ENCODE data around the gene THOP1.

THOP1 gene

DNA sequence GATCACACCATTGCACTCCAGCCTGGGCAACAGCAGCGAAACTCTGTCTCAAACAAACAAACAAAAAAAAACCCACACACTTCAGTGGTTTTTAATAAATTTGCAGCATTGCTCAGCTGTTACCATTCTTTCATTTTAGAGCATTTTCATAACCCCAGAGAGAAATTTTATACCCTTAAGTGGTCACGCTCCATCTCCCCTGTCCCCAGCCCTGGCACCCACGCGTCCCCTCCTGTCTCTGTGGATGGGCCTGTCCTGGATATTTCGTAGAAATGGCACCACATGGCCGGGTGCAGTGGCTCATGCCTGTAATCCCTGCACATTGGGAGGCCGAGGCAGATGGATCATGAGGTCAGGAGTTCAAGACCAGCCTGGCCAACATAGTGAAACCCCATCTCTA is 7.8 kb downstream of the THOP1 start:
- TF ChIP-seq, protein P1, sequence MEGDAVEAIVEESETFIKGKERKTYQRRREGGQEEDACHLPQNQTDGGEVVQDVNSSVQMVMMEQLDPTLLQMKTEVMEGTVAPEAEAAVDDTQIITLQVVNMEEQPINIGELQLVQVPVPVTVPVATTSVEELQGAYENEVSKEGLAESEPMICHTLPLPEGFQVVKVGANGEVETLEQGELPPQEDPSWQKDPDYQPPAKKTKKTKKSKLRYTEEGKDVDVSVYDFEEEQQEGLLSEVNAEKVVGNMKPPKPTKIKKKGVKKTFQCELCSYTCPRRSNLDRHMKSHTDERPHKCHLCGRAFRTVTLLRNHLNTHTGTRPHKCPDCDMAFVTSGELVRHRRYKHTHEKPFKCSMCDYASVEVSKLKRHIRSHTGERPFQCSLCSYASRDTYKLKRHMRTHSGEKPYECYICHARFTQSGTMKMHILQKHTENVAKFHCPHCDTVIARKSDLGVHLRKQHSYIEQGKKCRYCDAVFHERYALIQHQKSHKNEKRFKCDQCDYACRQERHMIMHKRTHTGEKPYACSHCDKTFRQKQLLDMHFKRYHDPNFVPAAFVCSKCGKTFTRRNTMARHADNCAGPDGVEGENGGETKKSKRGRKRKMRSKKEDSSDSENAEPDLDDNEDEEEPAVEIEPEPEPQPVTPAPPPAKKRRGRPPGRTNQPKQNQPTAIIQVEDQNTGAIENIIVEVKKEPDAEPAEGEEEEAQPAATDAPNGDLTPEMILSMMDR (conservative IDR thresholded peaks at IDR 0.05; ENCODE audit: low read depth, low read length), result no peak
- H3K4me3 ChIP-seq (ENCODE audit: low read length), result no peak overlapping the region
- no peak for DNase-seq (ENCODE audit: low read depth)

DNA sequence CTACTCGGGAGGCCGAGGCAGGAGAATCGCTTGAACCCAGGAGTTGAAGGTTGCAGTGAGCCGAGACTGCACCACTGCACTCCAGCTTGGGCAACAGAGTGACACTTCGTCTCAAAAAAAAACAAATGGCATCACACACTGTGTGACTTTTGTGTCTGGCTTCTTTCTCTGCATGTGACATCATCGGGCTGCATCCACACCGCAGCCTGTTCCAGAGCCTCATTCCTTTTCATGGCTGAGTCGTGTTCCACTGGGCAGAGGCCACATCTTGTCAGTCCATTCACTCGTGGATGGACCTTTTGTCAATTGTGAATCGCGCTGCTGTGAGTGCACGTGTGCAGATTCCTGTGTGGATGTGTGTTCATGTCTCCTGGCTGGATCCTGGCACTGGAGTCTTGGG is 8.3 kb downstream of the THOP1 start:
- DNase-seq (ENCODE audit: low read depth), result no peak
- no peak overlapping the region for H3K4me3 ChIP-seq (ENCODE audit: low read length)
- TF ChIP-seq, protein P1 (conservative IDR thresholded peaks at IDR 0.05; ENCODE audit: low read depth, low read length), result no peak

DNA sequence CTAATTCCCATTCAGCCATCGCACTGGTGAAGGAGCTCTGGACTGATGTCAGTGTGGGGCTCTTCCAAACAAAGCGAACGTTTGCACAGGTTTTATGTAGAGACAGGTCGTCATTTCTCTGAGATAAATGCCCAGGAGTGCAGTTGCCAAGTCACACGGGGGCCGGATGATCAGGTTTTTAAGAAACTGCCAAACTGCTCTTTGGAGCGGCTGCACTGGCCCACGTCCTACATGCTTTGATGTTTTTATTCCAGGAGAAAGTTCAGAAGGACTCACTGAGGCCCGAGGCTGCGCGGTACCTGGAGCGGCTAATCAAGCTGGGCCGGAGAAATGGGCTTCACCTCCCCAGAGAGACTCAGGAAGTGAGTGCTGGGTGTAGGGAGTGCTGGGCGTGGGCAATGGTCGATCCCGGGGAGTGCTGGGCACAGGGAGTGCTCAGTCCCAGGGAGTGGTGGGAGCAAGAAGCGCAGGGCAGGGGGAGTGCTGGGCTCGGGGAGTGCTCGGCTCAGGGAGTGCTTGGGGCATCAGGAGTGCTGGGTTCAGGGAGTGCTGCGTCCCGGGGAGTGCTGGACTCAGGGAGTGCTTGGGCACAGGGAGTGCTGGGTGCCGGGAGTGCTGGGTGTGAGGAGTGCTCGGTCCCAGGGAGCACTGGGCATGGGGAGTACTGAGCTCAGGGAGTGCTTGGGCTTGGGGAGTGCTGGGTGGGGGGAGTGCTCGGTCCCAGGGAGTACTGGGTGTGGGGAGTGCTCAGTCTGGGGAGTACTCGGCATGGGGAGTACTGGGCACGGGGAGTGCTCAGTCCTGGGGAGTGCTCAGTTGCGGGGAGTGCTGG is 10.7 kb downstream of the THOP1 start:
- no peak overlapping the region for H3K4me3 ChIP-seq (ENCODE audit: low read length)
- DNase-seq (ENCODE audit: low read depth), result no peak
- TF ChIP-seq, protein P1 (conservative IDR thresholded peaks at IDR 0.05; ENCODE audit: low read depth, low read length), result no peak

DNA sequence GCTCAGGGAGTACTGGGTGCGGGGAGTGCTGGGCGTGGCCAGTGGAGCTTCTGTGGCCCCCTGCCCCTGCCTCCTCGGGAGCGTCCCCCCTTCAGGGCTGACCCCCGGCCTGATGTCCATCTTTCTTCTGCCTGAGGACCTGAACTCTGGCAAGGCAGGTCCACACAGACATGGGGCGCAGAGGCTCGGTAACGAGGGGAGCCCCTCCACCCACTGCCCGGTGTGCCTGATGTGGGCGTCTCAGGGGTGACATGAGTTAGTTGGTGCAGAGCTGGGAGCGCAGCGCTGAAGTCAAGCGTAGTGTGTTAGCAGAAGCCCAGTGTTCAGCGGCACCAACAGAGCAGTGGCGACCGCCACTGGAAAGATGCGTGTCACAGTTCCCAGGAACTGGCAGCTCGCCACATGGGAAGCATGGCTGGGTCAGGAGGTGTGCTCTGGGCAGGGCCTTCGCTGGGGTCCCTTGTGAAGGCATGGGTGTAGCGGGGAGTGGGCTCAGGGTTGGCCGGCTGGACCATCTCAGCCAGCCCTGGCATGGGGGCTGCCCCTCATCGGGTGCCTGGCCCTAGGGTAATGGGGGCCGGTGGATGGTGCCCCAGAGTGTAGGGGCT is 11.5 kb downstream of the THOP1 start:
- DNase-seq (ENCODE audit: low read depth), result no peak
- H3K4me3 ChIP-seq (ENCODE audit: low read length), result no peak overlapping the region
- TF ChIP-seq, protein P1 (conservative IDR thresholded peaks at IDR 0.05; ENCODE audit: low read depth, low read length), result no peak

DNA sequence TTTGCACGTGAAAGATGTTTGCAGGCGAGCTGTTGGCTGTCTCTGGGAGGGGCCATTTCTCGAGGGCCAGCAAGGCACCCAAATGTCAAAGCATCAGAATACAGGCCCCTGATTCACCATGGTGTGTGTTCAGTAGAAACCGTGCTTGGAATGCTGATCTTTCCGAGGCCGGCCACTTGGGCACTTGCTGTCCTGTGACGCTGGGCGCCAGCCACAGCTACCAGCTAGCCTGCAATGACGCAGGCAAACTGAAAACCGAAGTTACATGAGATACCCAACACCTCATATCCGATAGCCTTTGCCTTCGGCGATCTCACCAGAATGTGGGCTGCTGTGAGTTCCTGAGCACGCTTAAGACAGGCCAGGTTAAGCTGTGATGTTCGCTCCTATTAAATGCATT is 12.0 kb downstream of the THOP1 start:
- TF ChIP-seq, protein P1 (conservative IDR thresholded peaks at IDR 0.05; ENCODE audit: low read depth, low read length), result no peak
- H3K4me3 ChIP-seq (ENCODE audit: low read length), result no peak overlapping the region
- no peak for DNase-seq (ENCODE audit: low read depth)

DNA sequence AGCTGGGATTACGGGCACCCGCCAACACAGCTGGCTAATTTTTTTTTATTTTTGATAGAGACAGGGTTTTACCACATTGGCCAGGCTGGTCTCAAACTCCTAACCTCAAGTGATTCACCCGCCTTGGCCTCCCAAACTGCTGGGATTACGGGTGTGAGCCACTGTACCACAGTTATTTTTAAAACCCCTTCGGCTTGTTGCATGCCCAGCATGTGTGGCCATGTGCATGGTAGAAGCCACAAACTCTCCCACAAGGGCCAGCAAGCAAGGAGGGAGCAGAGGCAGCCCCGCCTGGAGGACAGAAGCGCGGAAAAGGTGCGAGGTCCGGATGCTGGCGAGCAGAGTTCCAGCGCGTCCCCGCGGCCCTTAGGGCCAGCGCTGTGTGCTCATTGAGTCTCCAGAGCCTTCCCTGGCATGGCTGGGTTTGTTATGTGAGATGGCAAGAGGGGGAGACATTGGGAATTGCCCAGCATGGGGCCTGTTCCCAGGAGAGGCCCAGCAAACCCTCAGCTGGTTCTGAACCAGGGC is 12.9 kb downstream of the THOP1 start:
- TF ChIP-seq, protein P1 (conservative IDR thresholded peaks at IDR 0.05; ENCODE audit: low read depth, low read length), result no peak
- no peak overlapping the region for H3K4me3 ChIP-seq (ENCODE audit: low read length)
- no peak for DNase-seq (ENCODE audit: low read depth)
